ENCODE results near the gene ORMDL2. TPM values are rescaled to one million over a fixed set of nuclear protein-coding genes. Genes with fewer than 3 reads are reported as not detected.

ORMDL2 gene, protein sequence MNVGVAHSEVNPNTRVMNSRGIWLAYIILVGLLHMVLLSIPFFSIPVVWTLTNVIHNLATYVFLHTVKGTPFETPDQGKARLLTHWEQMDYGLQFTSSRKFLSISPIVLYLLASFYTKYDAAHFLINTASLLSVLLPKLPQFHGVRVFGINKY
- total RNA-seq, result 10 to 100 TPM in 1 of 5 donors, 1 to 10 TPM in 2, under 1 TPM in 1, not detected in 1; 0.89 to 12.7 (median 4.3) TPM
- polyA plus RNA-seq, result 10 to 100 TPM; 16.8 to 53.9 (median 33.7) TPM
- long read RNA-seq, donor 1, partial matches to known transcripts, result 6 of 9 reads
- long read RNA-seq, donor 1, other reads (novel, unspliced or antisense), result 0 of 9 reads
- long read RNA-seq, donor 2, transcript ORMDL2-201 (4 exons, 2,141 nt), result major isoform, 9 of 9 reads
- long read RNA-seq, donor 2, partial matches to known transcripts, result 0 of 9 reads
- long read RNA-seq, donor 2, other reads (novel, unspliced or antisense), result 0 of 9 reads
- long read RNA-seq, donor 3, transcript ORMDL2-201 (4 exons, 2,141 nt), result major isoform, 5 of 5 reads
- long read RNA-seq, donor 3, partial matches to known transcripts, result 0 of 5 reads
- long read RNA-seq, donor 3, other reads (novel, unspliced or antisense), result 0 of 5 reads
- long read RNA-seq, donor 4, partial matches to known transcripts, result 0 of 2 reads
- long read RNA-seq, donor 4, other reads (novel, unspliced or antisense), result 0 of 2 reads
- long read RNA-seq, donor 5, transcript ORMDL2-201 (4 exons, 2,141 nt), result major isoform, 8 of 10 reads
- long read RNA-seq, donor 5, partial matches to known transcripts, result 0 of 10 reads
- long read RNA-seq, donor 5, other reads (novel, unspliced or antisense), result 0 of 10 reads
- long read RNA-seq, donor 6, transcript ORMDL2-201 (4 exons, 2,141 nt), result major isoform, 21 of 49 reads
- long read RNA-seq, donor 6, partial matches to known transcripts, result 17 of 49 reads
- long read RNA-seq, donor 6, other reads (novel, unspliced or antisense), result 11 of 49 reads
- long read RNA-seq, donor 7, transcript ORMDL2-201 (4 exons, 2,141 nt), result major isoform, 15 of 23 reads
- long read RNA-seq, donor 7, partial matches to known transcripts, result 7 of 23 reads
- long read RNA-seq, donor 7, other reads (novel, unspliced or antisense), result 0 of 23 reads
- long read RNA-seq, donor 8, transcript ORMDL2-201 (4 exons, 2,141 nt), result major isoform, 14 of 26 reads
- long read RNA-seq, donor 8, partial matches to known transcripts, result 10 of 26 reads
- long read RNA-seq, donor 8, other reads (novel, unspliced or antisense), result 0 of 26 reads
- long read RNA-seq, donor 9, transcript ORMDL2-201 (4 exons, 2,141 nt), result major isoform, 10 of 12 reads
- long read RNA-seq, donor 9, partial matches to known transcripts, result 0 of 12 reads
- long read RNA-seq, donor 9, other reads (novel, unspliced or antisense), result 0 of 12 reads
- long read RNA-seq, donor 10, transcript ORMDL2-201 (4 exons, 2,141 nt), result major isoform, 9 of 9 reads
- long read RNA-seq, donor 10, partial matches to known transcripts, result 0 of 9 reads
- long read RNA-seq, donor 10, other reads (novel, unspliced or antisense), result 0 of 9 reads

DNA sequence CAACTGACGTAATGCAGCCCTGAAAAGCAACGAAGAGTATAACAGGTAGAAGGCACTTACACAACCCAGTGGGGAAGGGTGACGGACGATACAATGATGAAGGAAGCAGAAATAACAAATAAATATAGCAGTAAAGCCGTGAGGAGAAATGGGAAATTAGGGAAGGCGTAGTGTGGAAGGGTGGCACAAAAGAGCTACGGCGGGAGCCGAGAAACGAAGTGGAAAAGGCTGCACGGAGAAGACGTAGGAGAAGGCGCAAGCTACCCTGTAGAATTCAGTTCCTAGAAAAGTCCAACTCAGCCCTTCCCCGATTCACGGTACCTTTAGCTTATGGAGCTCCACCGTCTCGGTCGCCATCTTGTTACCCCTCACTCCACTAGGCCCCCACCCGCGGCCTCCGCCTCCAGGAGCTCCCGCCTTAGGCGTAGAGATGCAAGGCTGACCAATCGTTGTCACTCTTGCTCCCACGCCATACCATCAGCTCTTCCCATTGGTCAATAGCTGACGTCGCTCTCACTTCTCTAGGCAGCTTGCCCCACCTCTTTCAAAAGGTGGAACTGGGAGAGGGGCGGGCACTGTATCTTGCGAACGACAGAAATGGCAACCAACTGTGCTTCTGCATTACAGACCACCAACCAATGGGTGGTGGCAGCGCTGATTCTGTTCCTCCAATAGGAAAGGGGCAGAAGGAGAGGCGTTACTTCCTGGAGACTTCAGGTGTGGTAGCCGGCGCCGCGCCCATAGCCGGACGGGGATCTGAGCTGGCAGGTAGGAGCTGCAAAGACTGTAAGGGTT, at the start of gene ORMDL2, which contains the start of gene SARNP:
Gene ORMDL2, plus strand, starts transcription at position 697 of the 795 bp plus-strand sequence. CDS start 959 bp downstream, outside the sequence.
Gene SARNP, minus strand, starts transcription at position 380 of the 795 bp plus-strand sequence. Its CDS starts 23 bp downstream, at position 357.
- 0 to 1% (median 0%) methylated on average over 38 of the region's 38 CpGs for WGBS, 5 donors
- intact Hi-C loops (cut with DNase I; ENCODE audit: low total_unique reads), result no loop called here
- no peaks in the 10 kb centered on the region for H3K9me3 ChIP-seq
- peaks cover 20 to 69% (median 58%) of the 10 kb centered on the region in 4 donors for H3K36me3 ChIP-seq
- TF ChIP-seq POLR2A (IDR thresholded peaks at IDR 0.05) (peak in 2 of 4 donors; percentile 15 to 53), POLR2AphosphoS5 (IDR thresholded peaks at IDR 0.05) (peak; percentile 73 to 86 (median 74)), EP300 (IDR thresholded peaks at IDR 0.05) (no peak)
- TF ChIP-seq, protein P1, sequence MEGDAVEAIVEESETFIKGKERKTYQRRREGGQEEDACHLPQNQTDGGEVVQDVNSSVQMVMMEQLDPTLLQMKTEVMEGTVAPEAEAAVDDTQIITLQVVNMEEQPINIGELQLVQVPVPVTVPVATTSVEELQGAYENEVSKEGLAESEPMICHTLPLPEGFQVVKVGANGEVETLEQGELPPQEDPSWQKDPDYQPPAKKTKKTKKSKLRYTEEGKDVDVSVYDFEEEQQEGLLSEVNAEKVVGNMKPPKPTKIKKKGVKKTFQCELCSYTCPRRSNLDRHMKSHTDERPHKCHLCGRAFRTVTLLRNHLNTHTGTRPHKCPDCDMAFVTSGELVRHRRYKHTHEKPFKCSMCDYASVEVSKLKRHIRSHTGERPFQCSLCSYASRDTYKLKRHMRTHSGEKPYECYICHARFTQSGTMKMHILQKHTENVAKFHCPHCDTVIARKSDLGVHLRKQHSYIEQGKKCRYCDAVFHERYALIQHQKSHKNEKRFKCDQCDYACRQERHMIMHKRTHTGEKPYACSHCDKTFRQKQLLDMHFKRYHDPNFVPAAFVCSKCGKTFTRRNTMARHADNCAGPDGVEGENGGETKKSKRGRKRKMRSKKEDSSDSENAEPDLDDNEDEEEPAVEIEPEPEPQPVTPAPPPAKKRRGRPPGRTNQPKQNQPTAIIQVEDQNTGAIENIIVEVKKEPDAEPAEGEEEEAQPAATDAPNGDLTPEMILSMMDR (IDR thresholded peaks at IDR 0.05), result no peak
- H3K4me1 ChIP-seq, result peaks cover 29 to 61% (median 51%) of the 10 kb centered on the region in 4 donors
- no peaks in the 10 kb centered on the region for H3K27me3 ChIP-seq
- DNase-seq, result peak; percentile 98 to 100
- peak within 1 kb of the TSS; percentile 82 to 89 (median 84) for H3K4me3 ChIP-seq
- H3K27ac ChIP-seq, result peak within 1 kb of the TSS; percentile 87 to 94 (median 90)

DNA sequence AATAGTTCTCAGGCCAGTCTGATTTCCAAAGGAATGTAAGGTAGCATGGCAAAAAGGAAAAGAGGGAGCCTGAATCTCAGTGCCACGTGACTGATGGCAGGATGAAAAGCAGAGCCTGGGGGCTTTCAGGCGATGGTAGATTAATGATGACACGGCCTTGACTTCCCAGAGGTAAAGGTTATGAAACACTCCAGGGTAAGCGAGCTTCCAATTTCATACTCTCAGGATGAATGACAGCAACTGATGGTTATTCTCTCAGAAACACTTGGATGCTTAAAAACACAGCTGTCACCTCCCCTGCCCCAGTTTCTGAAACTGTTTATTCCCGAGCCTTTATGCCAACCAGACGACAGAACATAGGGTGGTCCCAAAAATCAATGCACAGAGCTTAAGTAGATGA, 46.1 kb upstream of the ORMDL2 start:
- Histone ChIP-seq H3K36me3 (peaks cover 12 to 90% (median 74%) of the 10 kb centered on the region in 4 donors), H3K4me3 (no peak overlapping the region), H3K4me1 (no peaks in the 10 kb centered on the region), H3K27ac (no peak overlapping the region), H3K27me3 (no peaks in the 10 kb centered on the region), H3K9me3 (no peaks in the 10 kb centered on the region)
- WGBS, 5 donors, result 74 to 84% (median 78%) methylated on average over 6 of the region's 6 CpGs
- TF ChIP-seq POLR2A (IDR thresholded peaks at IDR 0.05), result no peak
- TF ChIP-seq POLR2AphosphoS5 (IDR thresholded peaks at IDR 0.05), result no peak
- no peak for TF ChIP-seq EP300 (IDR thresholded peaks at IDR 0.05)
- TF ChIP-seq, protein P1 (IDR thresholded peaks at IDR 0.05), result no peak
- DNase-seq, result no peak
- intact Hi-C loops (cut with DNase I; ENCODE audit: low total_unique reads), result loop anchor here (10.0 kb wide), 1 partner anchor 93 kb away; no protein-coding TSS in a partner anchor

DNA sequence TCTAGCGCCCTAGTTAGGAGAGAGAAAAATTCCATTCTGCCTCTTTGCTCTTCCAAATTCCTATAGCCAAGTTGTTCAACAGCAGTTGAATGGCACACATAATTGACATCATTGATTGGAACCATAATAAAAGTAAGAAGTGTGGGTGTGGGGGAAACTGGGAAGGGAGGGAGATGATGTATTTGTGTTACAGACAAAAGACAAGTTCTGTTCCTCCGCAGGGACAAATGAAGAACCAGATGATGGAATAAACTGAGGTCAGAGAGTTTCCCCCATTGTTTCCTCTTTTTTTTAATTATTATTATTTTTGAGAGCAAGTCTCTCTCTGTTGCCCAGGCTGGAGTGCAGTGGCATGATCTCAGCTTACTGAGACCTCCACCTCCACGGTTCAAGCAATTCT, 40.0 kb upstream of the ORMDL2 start:
- Histone ChIP-seq H3K4me1 (peaks cover 0 to 4% (median 0%) of the 10 kb centered on the region in 4 donors), H3K27ac (no peak overlapping the region), H3K4me3 (no peak overlapping the region), H3K36me3 (peaks cover 21 to 93% (median 85%) of the 10 kb centered on the region in 4 donors), H3K9me3 (no peaks in the 10 kb centered on the region), H3K27me3 (no peaks in the 10 kb centered on the region)
- DNase-seq, result no peak
- TF ChIP-seq EP300 (IDR thresholded peaks at IDR 0.05), result no peak
- TF ChIP-seq POLR2A (IDR thresholded peaks at IDR 0.05), result no peak
- TF ChIP-seq POLR2AphosphoS5 (IDR thresholded peaks at IDR 0.05), result no peak
- TF ChIP-seq, protein P1 (IDR thresholded peaks at IDR 0.05), result no peak
- WGBS, 5 donors, result 93 to 99% (median 96%) methylated on average over 3 of the region's 3 CpGs
- intact Hi-C loops (cut with DNase I; ENCODE audit: low total_unique reads), result loop anchor here (10.0 kb wide), 1 partner anchor 87 kb away; no protein-coding TSS in a partner anchor
